IMR-90 (cell line): ENCODE data around the gene DHDDS. TPM values are rescaled to one million over a fixed set of nuclear protein-coding genes. Genes with fewer than 3 reads are reported as not detected.

Source experiments
- ATAC-seq: fragments of 200-7000 bp; cut with Tn5 transposase; 2 replicates; pipeline ENCODE4 v1.9.1; 2020; ENCODE audit warnings: low read depth, mild to moderate bottlenecking, moderate library complexity
- BruUV-seq: library from RNA; stranded (reverse); fragments of 400-500 nt; replicated peaks from 2 replicates; lab custom pipeline; 2021; lab: Mats Ljungman, UMichigan
- CTCF ChIA-PET: fragments of 300-600 bp; formaldehyde crosslinking; extraction: SDS; loops from one replicate; lab custom pipeline; 2021; ENCODE audit warnings: antibody characterized with exemption; lab: Yijun Ruan, JAX
- POLR2A ChIA-PET: fragments of 300-600 bp; sonication (Branson Sonifier 250); formaldehyde crosslinking; loops from one replicate; lab custom pipeline; 2022; ENCODE audit warnings: antibody characterized with exemption; ENCODE audit not compliant: unreplicated experiment; lab: Charles Lee
- DNase-seq: peaks from one replicate; pipeline ENCODE4 v3.0.0; 2013
- H2AFZ ChIP-seq: replicated peaks from 2 replicates; pipeline ENCODE3; 2013; ENCODE audit warnings: low read length, mild to moderate bottlenecking; ENCODE audit not compliant: poor library complexity
- H2AK5ac ChIP-seq: 2 replicates; pipeline ENCODE4 v1.6.1; 2013; ENCODE audit warnings: low read depth, low read length, inconsistent platforms
- H2AK9ac ChIP-seq: replicated peaks from 2 replicates; pipeline ENCODE3; 2013; ENCODE audit warnings: mild to moderate bottlenecking, low read depth, low read length, moderate library complexity; ENCODE audit not compliant: poor library complexity
- H2BK120ac ChIP-seq: 2 replicates; pipeline ENCODE4 v1.6.1; 2013; ENCODE audit warnings: low read depth, low read length, inconsistent platforms
- H2BK15ac ChIP-seq: 3 replicates; pipeline ENCODE4 v1.6.1; 2013; ENCODE audit warnings: low read depth, low read length, inconsistent platforms
- H2BK20ac ChIP-seq: 2 replicates; pipeline ENCODE4 v1.6.1; 2013; ENCODE audit warnings: low read depth, mild to moderate bottlenecking, inconsistent platforms, low read length, moderate library complexity
- H2BK5ac ChIP-seq: 2 replicates; pipeline ENCODE4 v1.6.1; 2013; ENCODE audit warnings: mild to moderate bottlenecking, low read depth, low read length, inconsistent platforms; ENCODE audit not compliant: poor library complexity, severe bottlenecking
- H3K14ac ChIP-seq: replicated peaks from 2 replicates; pipeline ENCODE4 v1.6.1; 2013; ENCODE audit warnings: low read depth, low read length, inconsistent platforms
- H3K18ac ChIP-seq: 2 replicates; pipeline ENCODE4 v1.6.1; 2013; ENCODE audit warnings: low read depth, low read length, control low read depth
- H3K23ac ChIP-seq: 2 replicates; pipeline ENCODE4 v1.6.1; 2013; ENCODE audit warnings: low read depth, low read length, inconsistent platforms
- H3K27ac ChIP-seq: 2 replicates; pipeline ENCODE4 v1.5.1; 2013; ENCODE audit warnings: mild to moderate bottlenecking, control low read depth, low read length; ENCODE audit not compliant: insufficient read depth
- H3K27me3 ChIP-seq: 2 replicates; pipeline ENCODE4 v1.6.1; 2013; ENCODE audit warnings: low read length; ENCODE audit not compliant: control insufficient read depth, insufficient read depth
- H3K36me3 ChIP-seq: 2 replicates; pipeline ENCODE4 v1.6.1; 2013; ENCODE audit warnings: low read length, mixed read lengths; ENCODE audit not compliant: control insufficient read depth, insufficient read depth
- H3K4ac ChIP-seq: 2 replicates; pipeline ENCODE4 v1.6.1; 2013; ENCODE audit warnings: low read depth, low read length, inconsistent platforms
- H3K4me1 ChIP-seq: 2 replicates; pipeline ENCODE4 v1.6.1; 2013; ENCODE audit warnings: low read length, mixed read lengths; ENCODE audit not compliant: control insufficient read depth, insufficient read depth
- H3K4me2 ChIP-seq: 2 replicates; pipeline ENCODE4 v1.6.1; 2013; ENCODE audit warnings: low read depth, mild to moderate bottlenecking, control low read depth, low read length, moderate library complexity
- H3K4me3 ChIP-seq: 2 replicates; pipeline ENCODE4 v1.5.1; 2013; ENCODE audit warnings: low read depth, mild to moderate bottlenecking, control low read depth, low read length, moderate library complexity; ENCODE audit not compliant: insufficient read depth
- H3K56ac ChIP-seq: 2 replicates; pipeline ENCODE4 v1.6.1; 2013; ENCODE audit warnings: low read length, inconsistent platforms; ENCODE audit not compliant: insufficient read depth; ENCODE audit errors: extremely low read depth
- H3K79me1 ChIP-seq, 2 experiments: 2 replicates each; pipeline ENCODE4 v1.6.1; 2013; ENCODE audit warnings: low read length in 2 of 2, inconsistent platforms in 1 of 2, low read depth in 1 of 2
- H3K9ac ChIP-seq: 2 replicates; pipeline ENCODE4 v1.6.1; 2013; ENCODE audit warnings: low read depth, low read length, control low read depth
- H3K9me1 ChIP-seq: 2 replicates; pipeline ENCODE4 v1.6.1; 2013; ENCODE audit warnings: low read length, inconsistent platforms; ENCODE audit not compliant: insufficient read depth
- H3K9me3 ChIP-seq: 2 replicates; pipeline ENCODE4 v1.6.1; 2013; ENCODE audit warnings: low read length; ENCODE audit not compliant: control insufficient read depth, insufficient read depth
- H4K20me1 ChIP-seq: 2 replicates; pipeline ENCODE4 v1.6.1; 2013; ENCODE audit warnings: low read length, inconsistent platforms; ENCODE audit not compliant: insufficient read depth
- H4K5ac ChIP-seq: 2 replicates; pipeline ENCODE4 v1.6.1; 2013; ENCODE audit warnings: mild to moderate bottlenecking, low read depth, low read length, control low read depth
- H4K8ac ChIP-seq, 2 experiments: 2 replicates each; pipeline ENCODE4 v1.6.1; 2013; ENCODE audit warnings: low read depth in 2 of 2, low read length in 2 of 2, control low read depth in 1 of 2, inconsistent platforms in 1 of 2
- H4K91ac ChIP-seq: 2 replicates; pipeline ENCODE4 v1.6.1; 2013; ENCODE audit warnings: low read depth, low read length, inconsistent platforms; ENCODE audit not compliant: insufficient read depth
- BHLHE40 ChIP-seq: fragments of 150-350 bp; IDR thresholded peaks from 2 replicates; pipeline ENCODE4 v1.6.1; 2016; ENCODE audit warnings: mild to moderate bottlenecking, low read depth, low read length
- CEBPB ChIP-seq: IDR thresholded peaks from 2 replicates; pipeline ENCODE4 v1.6.1; 2012; ENCODE audit warnings: low read depth, low read length, improper control_type of control experiment
- CHD1 ChIP-seq: IDR thresholded peaks from 2 replicates; pipeline ENCODE4 v1.6.1; 2012; ENCODE audit warnings: low read depth, low read length, improper control_type of control experiment
- CTCF ChIP-seq: conservative IDR thresholded peaks from 2 replicates; pipeline ENCODE4 v1.5.1; 2012; ENCODE audit warnings: mild to moderate bottlenecking, low read depth, low read length, improper control_type of control experiment
- FOS ChIP-seq: fragments of 150-350 bp; IDR thresholded peaks from 2 replicates; pipeline ENCODE4 v1.6.1; 2016; ENCODE audit warnings: low read depth, low read length
- MAFK ChIP-seq: IDR thresholded peaks from 2 replicates; pipeline ENCODE4 v1.6.1; 2012; ENCODE audit warnings: low read depth, low read length, improper control_type of control experiment
- MAZ ChIP-seq: IDR thresholded peaks from 2 replicates; pipeline ENCODE4 v1.6.1; 2012; ENCODE audit warnings: low read depth, mild to moderate bottlenecking, low read length, improper control_type of control experiment, moderate library complexity, borderline replicate concordance
- MXI1 ChIP-seq: IDR thresholded peaks from 2 replicates; pipeline ENCODE4 v1.6.1; 2012; ENCODE audit warnings: low read depth, mild to moderate bottlenecking, low read length, moderate library complexity, borderline replicate concordance
- NFE2L2 ChIP-seq: fragments of 150-350 bp; IDR thresholded peaks from 2 replicates; pipeline ENCODE4 v1.6.1; 2016; ENCODE audit warnings: low read depth, mild to moderate bottlenecking, low read length
- POLR2A ChIP-seq: IDR thresholded peaks from 2 replicates; pipeline ENCODE4 v1.6.1; 2012; ENCODE audit warnings: mild to moderate bottlenecking, low read depth, low read length
- RAD21 ChIP-seq: IDR thresholded peaks from 2 replicates; pipeline ENCODE4 v1.6.1; 2012; ENCODE audit warnings: low read length, improper control_type of control experiment
- RCOR1 ChIP-seq: IDR thresholded peaks from 2 replicates; pipeline ENCODE4 v1.6.1; 2012; ENCODE audit warnings: mild to moderate bottlenecking, low read length, improper control_type of control experiment; ENCODE audit not compliant: insufficient replicate concordance
- RFX5 ChIP-seq: IDR thresholded peaks from 2 replicates; pipeline ENCODE4 v1.8.0; 2012; ENCODE audit warnings: low read depth, mild to moderate bottlenecking, low read length, moderate library complexity
- SMC3 ChIP-seq: fragments of 150-350 bp; IDR thresholded peaks from 2 replicates; pipeline ENCODE4 v1.6.1; 2016; ENCODE audit warnings: low read depth, mild to moderate bottlenecking, antibody characterized with exemption, low read length, moderate library complexity
- WGBS, 2 experiments: methylation state at CpG; one replicate each; pipeline versions ENCODE4 v1.1.5 to v1.1.7; 2013; ENCODE audit warnings: missing lambda C conversion rate in 2 of 2; ENCODE audit not compliant: insufficient read length in 1 of 2; ENCODE audit errors: extremely low coverage in 2 of 2; 5-methylcytosine and 5-hydroxymethylcytosine counted together
- dilution Hi-C: fragments of 300-500 bp; cut with HindIII; formaldehyde crosslinking; loops from one replicate; pipeline ENCODE4 v1.14.3; 2018; ENCODE audit warnings: low sequenced_read_pairs; ENCODE audit not compliant: unreplicated experiment
- in situ Hi-C: fragments of 300-500 bp; cut with MboI; formaldehyde crosslinking; loops from 3 replicates; pipeline ENCODE4 v1.14.3; 2019; ENCODE audit warnings: low sequenced_read_pairs, inconsistent platforms, mixed read lengths
- intact Hi-C: fragments of 100-400 bp; cut with micrococcal nuclease; formaldehyde crosslinking; loops from 2 replicates; pipeline ENCODE4 v1.10.0; 2022
- polyA plus RNA-seq, 3 experiments: library from polyadenylated mRNA; depleted of rRNA; stranded (reverse); fragments of >200 nt; gene quantifications; 2 replicates each; pipeline ENCODE4 v1.2.3, GENCODE V29; 2012; ENCODE audit warnings: low replicate concordance in 1 of 3
- total RNA-seq: library from RNA; depleted of rRNA; stranded (reverse); fragments of >200 nt; gene quantifications from 2 replicates; pipeline ENCODE4 v1.2.3, GENCODE V29; 2012
- TF ChIP-seq, protein P1 (sequence below): fragments of 150-350 bp; IDR thresholded peaks from 2 replicates; pipeline ENCODE4 v1.6.1; 2017; ENCODE audit warnings: mild to moderate bottlenecking, antibody characterized with exemption, low read length, low read depth
- TF ChIP-seq, protein P2 (sequence below): fragments of 150-350 bp; IDR thresholded peaks from 2 replicates; pipeline ENCODE4 v1.6.1; 2016; ENCODE audit warnings: low read depth, mild to moderate bottlenecking, low read length, moderate library complexity, borderline replicate concordance

The DHDDS gene
- total and polyA plus RNA-seq, 2 of the 4 experiments (the other 2 are of a cell fraction) = 49.3 to 67.7 TPM

GRCh38 chr1:26449868-26450267 lies 17.7 kb downstream of the DHDDS start:
- Histone ChIP-seq H3K18ac (no peak overlapping the region), H3K36me3 (peaks cover 52% of the 10 kb centered on the region), H3K56ac (no peak overlapping the region), H4K20me1 (no peaks in the 10 kb centered on the region; the same call in 1 of the 2 replicates), H3K27ac (no peak overlapping the region), H3K4ac (no peak overlapping the region), H3K4me3 (no peak overlapping the region), H3K9me1 (0 out of 2 replicates have a peak, but pooled peaks cover 2% of the 10 kb centered on the region), H2AK5ac (no peak overlapping the region), H2AFZ (no peak overlapping the region), H3K4me2 (no peak overlapping the region), H3K9me3 (no peaks in the 10 kb centered on the region), H4K91ac (no peak overlapping the region), H3K27me3 (no peaks in the 10 kb centered on the region), H3K9ac (no peak overlapping the region), H3K4me1 (no peaks in the 10 kb centered on the region), H3K14ac (no peak overlapping the region), H2BK120ac (no peak overlapping the region), H4K5ac (no peak overlapping the region), H3K23ac (no peak overlapping the region), H2BK5ac (no peak overlapping the region), H3K79me1 (peaks cover 0 to 6% of the 10 kb centered on the region in 2 experiments; a peak in 2 of 4 replicates), H2AK9ac (no peak overlapping the region), H2BK15ac (no peak overlapping the region), H2BK20ac (no peak overlapping the region), H4K8ac (no peak overlapping the region)
- TF ChIP-seq FOS (no peak), RCOR1 (no peak), NFE2L2 (no peak), MAZ (no peak), CTCF (no peak), BHLHE40 (no peak), MAFK (no peak), POLR2A (no peak), CHD1 (no peak), RAD21 (no peak), RFX5 (no peak), SMC3 (no peak), MXI1 (no peak), CEBPB (no peak)
- TF ChIP-seq, protein P1, sequence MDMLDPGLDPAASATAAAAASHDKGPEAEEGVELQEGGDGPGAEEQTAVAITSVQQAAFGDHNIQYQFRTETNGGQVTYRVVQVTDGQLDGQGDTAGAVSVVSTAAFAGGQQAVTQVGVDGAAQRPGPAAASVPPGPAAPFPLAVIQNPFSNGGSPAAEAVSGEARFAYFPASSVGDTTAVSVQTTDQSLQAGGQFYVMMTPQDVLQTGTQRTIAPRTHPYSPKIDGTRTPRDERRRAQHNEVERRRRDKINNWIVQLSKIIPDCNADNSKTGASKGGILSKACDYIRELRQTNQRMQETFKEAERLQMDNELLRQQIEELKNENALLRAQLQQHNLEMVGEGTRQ = no peak
- TF ChIP-seq, protein P2, sequence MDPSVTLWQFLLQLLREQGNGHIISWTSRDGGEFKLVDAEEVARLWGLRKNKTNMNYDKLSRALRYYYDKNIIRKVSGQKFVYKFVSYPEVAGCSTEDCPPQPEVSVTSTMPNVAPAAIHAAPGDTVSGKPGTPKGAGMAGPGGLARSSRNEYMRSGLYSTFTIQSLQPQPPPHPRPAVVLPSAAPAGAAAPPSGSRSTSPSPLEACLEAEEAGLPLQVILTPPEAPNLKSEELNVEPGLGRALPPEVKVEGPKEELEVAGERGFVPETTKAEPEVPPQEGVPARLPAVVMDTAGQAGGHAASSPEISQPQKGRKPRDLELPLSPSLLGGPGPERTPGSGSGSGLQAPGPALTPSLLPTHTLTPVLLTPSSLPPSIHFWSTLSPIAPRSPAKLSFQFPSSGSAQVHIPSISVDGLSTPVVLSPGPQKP = no peak
- in situ Hi-C loops = no loop called here
- DNase-seq (no peak), ATAC-seq (no peak)
- intact Hi-C loops = no loop called here
- CTCF ChIA-PET = interaction anchor here (0.6 to 1.1 kb wide), 2 partner anchors 33 to 88 kb away, joined by 3 to 4 read pairs; no protein-coding TSS in a partner anchor
- WGBS, 2 experiments = 69% methylated on average over 3 of the region's 3 CpGs; no CpG with 5 or more reads in 1 of the 2 experiments
- BruUV-seq = no TSS peak
- dilution Hi-C loops = no loop called here
- POLR2A ChIA-PET = no interaction called here
